GM19468 (cell line): Measurements from ENCODE around the gene NSF.
"Not testable (repeated sequence)": the region's sequence is repeated elsewhere in the genome, so short reads cannot be mapped to it uniquely, and the experiment has no call there.

ENCODE experiments used
- ATAC-seq: cut with Tn5 transposase; IDR thresholded peaks from one replicate; pipeline ENCODE4 v1.9.1; 2021; ENCODE audit warnings: mild to moderate bottlenecking, moderate library complexity, moderate number of reproducible peaks; ENCODE audit not compliant: unreplicated experiment; ENCODE audit errors: extremely low read depth

Gene NSF

DNA sequence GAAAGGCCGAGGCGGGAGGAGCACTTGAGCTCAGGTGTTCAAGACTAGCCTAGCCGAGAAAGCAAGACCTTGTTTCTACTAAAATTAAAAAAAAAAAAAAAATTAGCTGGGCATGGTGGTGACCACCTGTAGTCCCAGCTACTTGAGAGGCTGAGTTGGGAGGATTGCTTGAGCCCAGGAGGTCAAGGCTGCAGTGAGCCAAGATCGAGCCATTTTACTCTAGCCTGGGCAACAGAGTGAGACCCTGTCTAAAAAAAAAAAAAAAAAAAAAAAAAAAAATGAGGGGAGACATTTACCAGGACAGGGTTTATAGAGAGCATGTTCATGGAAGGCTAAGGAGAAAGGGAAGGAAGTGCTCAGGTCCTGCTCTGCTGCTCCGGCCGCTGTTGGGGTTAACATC, 202.6 kb downstream of the NSF start:
- not testable (repeated sequence) for ATAC-seq

DNA sequence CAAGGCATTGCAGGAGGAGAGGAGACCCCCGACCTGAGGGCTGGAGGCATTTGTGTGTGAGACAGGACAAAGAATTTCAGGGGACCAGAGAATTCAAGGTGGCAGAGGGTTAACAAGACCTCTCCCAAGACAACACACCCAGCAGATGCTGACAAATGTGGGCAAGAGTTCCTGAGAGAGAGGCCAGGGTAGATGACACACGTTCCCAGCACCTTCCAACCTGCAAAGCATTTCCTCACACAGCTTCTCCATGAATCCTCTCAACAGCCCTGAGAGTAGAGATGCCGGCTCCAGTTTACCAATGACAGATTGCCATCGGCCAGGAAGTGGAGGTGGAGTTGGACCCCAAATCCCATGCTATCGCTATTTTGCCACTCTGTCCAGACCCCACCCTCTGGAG, 203.1 kb downstream of the NSF start:
- ATAC-seq: no peak

DNA sequence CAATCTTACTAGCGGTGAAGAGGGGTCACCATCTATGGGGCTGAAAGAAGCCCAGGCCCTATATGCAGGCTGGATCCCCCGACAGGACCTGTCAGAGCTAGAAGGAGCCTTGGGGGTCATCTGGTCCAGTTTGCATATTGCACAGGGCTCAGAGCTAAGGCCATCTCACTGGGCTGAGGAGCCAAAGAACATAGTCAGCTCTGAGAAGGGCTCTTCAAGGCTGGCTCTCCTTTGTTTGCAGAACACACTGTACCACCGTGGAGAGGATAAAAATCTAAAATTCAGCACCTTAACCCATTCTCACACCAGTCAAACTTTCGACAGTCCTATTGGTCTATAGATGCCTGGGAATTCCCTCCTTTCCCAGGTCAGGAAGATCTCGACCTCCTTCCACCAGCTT, 203.8 kb downstream of the NSF start:
- ATAC-seq: no peak

- ATAC-seq: no peak
Measured at GRCh38 chr17:46795379-46795952, 205.0 kb downstream of the NSF start.

DNA sequence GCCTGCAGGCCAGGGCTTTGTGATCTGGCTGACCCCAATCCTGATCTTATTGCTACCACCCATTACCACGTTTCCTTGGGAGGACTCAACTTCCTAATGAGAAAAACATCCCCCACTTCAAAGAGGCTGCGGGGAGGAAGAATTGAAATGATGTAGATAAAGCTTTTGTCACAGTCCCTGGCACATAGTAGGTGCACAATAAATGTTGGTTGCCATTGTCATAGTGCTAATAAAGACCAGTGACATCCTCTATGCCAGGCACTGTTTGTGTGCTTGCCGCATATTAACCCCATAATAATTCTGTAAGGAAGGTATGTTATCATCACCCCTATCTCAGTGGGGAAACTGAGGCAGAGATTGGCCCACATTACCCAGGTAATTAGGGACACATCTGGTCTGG, 205.6 kb downstream of the NSF start:
- ATAC-seq: no peak

DNA sequence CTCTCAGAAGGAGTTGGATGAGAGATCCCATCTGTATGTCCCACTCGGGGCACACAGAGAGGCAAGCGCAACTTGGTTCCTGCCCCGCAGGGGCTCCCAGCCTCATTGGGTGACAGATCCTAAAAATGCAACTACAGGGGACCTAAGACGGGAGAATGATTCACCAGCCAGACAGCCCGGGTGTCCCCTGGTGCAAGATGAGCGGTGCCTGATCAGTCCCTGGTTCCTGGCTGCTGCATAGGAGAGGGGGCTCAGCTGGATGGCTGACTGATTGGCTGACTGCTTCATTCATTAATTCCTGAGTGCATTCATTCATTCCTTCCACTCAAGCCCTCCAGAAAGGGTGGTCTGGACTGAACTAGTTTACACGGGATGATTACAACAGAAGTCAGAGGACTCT, 206.1 kb downstream of the NSF start:
- no peak for ATAC-seq

DNA sequence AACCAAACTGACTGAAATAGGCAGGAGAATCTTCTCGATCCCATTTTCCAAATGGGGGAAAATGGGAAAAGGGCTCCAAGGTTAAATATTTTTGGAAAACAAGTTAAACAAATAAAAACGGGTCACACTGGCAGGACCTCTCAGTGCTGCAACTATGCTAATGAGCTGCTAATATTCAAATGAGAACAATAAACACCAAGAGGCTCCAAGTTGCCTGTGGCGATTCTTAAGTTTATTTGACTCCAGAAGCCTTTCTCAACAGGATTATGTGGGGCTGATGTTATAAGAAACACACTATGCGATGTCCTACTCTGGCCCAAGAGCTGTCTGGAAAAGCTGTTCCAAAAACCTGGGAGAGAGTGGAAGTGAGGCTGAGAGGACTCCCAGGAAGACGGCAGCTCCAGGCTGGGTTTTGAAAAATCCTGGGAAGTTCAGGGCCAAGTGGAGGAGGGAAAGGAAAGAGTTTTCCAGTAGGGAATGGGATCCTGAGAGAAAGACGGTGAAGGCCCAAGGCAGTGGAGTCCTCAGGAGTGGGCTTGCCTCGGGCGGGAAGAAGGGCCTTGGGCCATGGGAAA, 206.6 kb downstream of the NSF start:
- no peak for ATAC-seq

GRCh38 chr17:46800573-46800972, 210.1 kb downstream of the NSF start:
- no peak for ATAC-seq

DNA sequence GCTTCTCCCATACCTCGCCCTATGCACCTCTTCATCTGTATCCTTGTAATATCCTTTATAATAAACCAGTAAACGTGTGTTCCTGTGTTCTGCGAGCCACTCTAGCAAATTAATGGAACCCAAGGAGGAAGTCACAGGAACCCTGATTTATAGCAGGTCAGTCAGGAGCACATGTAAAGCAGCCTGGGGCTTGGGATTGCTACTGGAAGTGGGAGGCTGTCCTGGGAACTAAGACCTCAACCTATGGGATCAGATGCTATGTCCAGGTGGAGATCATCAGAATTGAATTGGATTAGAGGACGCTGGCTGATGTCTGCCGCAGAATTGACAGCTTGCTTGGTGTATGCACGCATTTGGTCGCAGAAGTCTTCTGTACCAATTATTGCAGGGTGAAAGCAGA, 212.3 kb downstream of the NSF start:
- ATAC-seq: no peak

- no peak for ATAC-seq
Measured at GRCh38 chr17:46803544-46803943, 213.1 kb downstream of the NSF start.

- ATAC-seq: no peak
Measured at GRCh38 chr17:46805771-46806170, 215.3 kb downstream of the NSF start.
